GM12878 (cell line): ENCODE measurements around the gene CARM1. TPM values are rescaled to one million over a fixed set of nuclear protein-coding genes. Genes with fewer than 3 reads are reported as not detected.

Source experiments
- ATF2 ChIP-seq: IDR thresholded peaks from 2 replicates; pipeline ENCODE4 v1.6.1; 2012; ENCODE audit warnings: low read length, inconsistent platforms
- CUX1 ChIP-seq: IDR thresholded peaks from 2 replicates; pipeline ENCODE4 v1.6.1; 2012; ENCODE audit warnings: improper control_type of control experiment, low read depth, low read length; ENCODE audit not compliant: insufficient replicate concordance
- ESRRA ChIP-seq: IDR thresholded peaks from 2 replicates; pipeline ENCODE4 v1.6.1; 2012; ENCODE audit warnings: mild to moderate bottlenecking, low read length, improper control_type of control experiment
- HCFC1 ChIP-seq: fragments of 150-350 bp; IDR thresholded peaks from 2 replicates; pipeline ENCODE4 v1.6.1; 2014; ENCODE audit warnings: low read length
- MAX ChIP-seq: IDR thresholded peaks from 2 replicates; pipeline ENCODE4 v1.6.1; 2012; ENCODE audit warnings: low read depth, low read length, improper control_type of control experiment
- PAX5 ChIP-seq: IDR thresholded peaks from 2 replicates; pipeline ENCODE4 v1.6.1; 2011; ENCODE audit warnings: low read depth, low read length, borderline replicate concordance
- PKNOX1 ChIP-seq: fragments of 450-650 bp; IDR thresholded peaks from 2 replicates; pipeline ENCODE4 v1.6.1; 2016; ENCODE audit warnings: mild to moderate bottlenecking
- PRDM15 ChIP-seq: fragments of 450-650 bp; formaldehyde crosslinking; IDR thresholded peaks from 2 replicates; pipeline ENCODE4 v1.4.0; 2020; ENCODE audit warnings: mild to moderate bottlenecking, moderate library complexity
- SMAD1 ChIP-seq: fragments of 450-650 bp; IDR thresholded peaks from 2 replicates; pipeline ENCODE4 v1.6.1; 2018; ENCODE audit warnings: mild to moderate bottlenecking, low read depth; ENCODE audit not compliant: partially characterized antibody
- SUPT20H ChIP-seq: IDR thresholded peaks from 2 replicates; pipeline ENCODE4 v1.6.1; 2011; ENCODE audit warnings: low read depth, mild to moderate bottlenecking, low read length, moderate library complexity, borderline replicate concordance; ENCODE audit not compliant: control insufficient read depth
- TBL1XR1 ChIP-seq: IDR thresholded peaks from 2 replicates; pipeline ENCODE4 v1.6.1; 2012; ENCODE audit warnings: low read depth, low read length, improper control_type of control experiment
- ZBTB11 ChIP-seq: fragments of 450-650 bp; formaldehyde crosslinking; IDR thresholded peaks from 2 replicates; pipeline ENCODE4 v1.5.0; 2022; ENCODE audit warnings: mild to moderate bottlenecking, missing genetic modification characterization
- polyA plus RNA-seq, 11 experiments: library from polyadenylated mRNA; depleted of rRNA in 4 of 11; unstranded in 6 of 11; stranded (reverse) in 5 of 11; fragments of >200 nt; fragmentation: Nextera tagmentation in 4 of 11; fragmentation: Illumina TruSeq in 1 of 11; extraction: Ambion mirVana in 4 of 11; extraction: Trizol in 1 of 11; gene quantifications; 1 replicate in 1 of 11; 2 replicates in 10 of 11; pipeline versions ENCODE4 v1.2.1 to v1.2.3, GENCODE V29; 2011 to 2016; ENCODE audit warnings: inconsistent platforms in 2 of 11, missing spikeins in 2 of 11, low read depth in 1 of 11
- total RNA-seq, 4 experiments: library from RNA; depleted of rRNA in 3 of 4; stranded (reverse); fragments of >200 nt in 3 of 4; fragmentation: Illumina TruSeq in 1 of 4; extraction: Trizol in 1 of 4; gene quantifications; 2 replicates each; pipeline versions ENCODE4 v1.2.1 to v1.2.3, GENCODE V29; 2013 to 2021

CARM1 gene
- total and polyA plus RNA-seq, 10 of the 15 experiments (the other 5 are each of a cell fraction or from before 2014, with no cell fraction given) = 0.45 to 116 (median 39.7) TPM

- peak; percentile 54; the same call in 1 of the 2 replicates for TF ChIP-seq PRDM15 (CRISPR knock-in tag)
- no peak for TF ChIP-seq SMAD1
- peak; percentile 68; the same call in 1 of the 2 replicates for TF ChIP-seq PAX5
- no peak for TF ChIP-seq ZBTB11
- no peak for TF ChIP-seq SUPT20H
- TF ChIP-seq ESRRA = no peak
- peak; percentile 70 for TF ChIP-seq PKNOX1
- TF ChIP-seq TBL1XR1 = peak; percentile 58; the same call in 1 of the 2 replicates
- peak; percentile 69 for TF ChIP-seq ATF2
- TF ChIP-seq HCFC1 = no peak
- TF ChIP-seq CUX1 = no peak
- TF ChIP-seq MAX = peak; percentile 21
Observed at GRCh38 chr19:10876459-10877240, 5.3 kb downstream of the CARM1 start (continued).
